BLaER1 (cell line): Measurements from ENCODE around the gene MED16.
"Not testable (repeated sequence)": the region's sequence is repeated elsewhere in the genome, so short reads cannot be mapped to it uniquely, and the experiment has no call there.

Source experiments
- H3K27ac ChIP-seq: shearing (Covaris generic); formaldehyde crosslinking; 2 replicates; pipeline ENCODE4 v1.8.1; 2022
- H3K27me3 ChIP-seq: shearing (Covaris generic); formaldehyde crosslinking; 2 replicates; pipeline ENCODE4 v1.8.1; 2022
- H3K36me3 ChIP-seq: shearing (Covaris generic); formaldehyde crosslinking; 2 replicates; pipeline ENCODE4 v1.8.1; 2022
- H3K4me1 ChIP-seq: shearing (Covaris generic); formaldehyde crosslinking; 2 replicates; pipeline ENCODE4 v1.8.1; 2022
- H3K4me2 ChIP-seq: shearing (Covaris generic); formaldehyde crosslinking; 2 replicates; pipeline ENCODE4 v1.8.1; 2022
- H3K4me3 ChIP-seq: shearing (Covaris generic); formaldehyde crosslinking; 2 replicates; pipeline ENCODE4 v1.8.1; 2022
- H3K9ac ChIP-seq: shearing (Covaris generic); formaldehyde crosslinking; 2 replicates; pipeline ENCODE4 v1.8.1; 2022
- H3K9me3 ChIP-seq: shearing (Covaris generic); formaldehyde crosslinking; 2 replicates; pipeline ENCODE4 v1.8.1; 2022
- H4K20me1 ChIP-seq: shearing (Covaris generic); formaldehyde crosslinking; 2 replicates; pipeline ENCODE4 v1.8.1; 2022
- Cebpa-rat ChIP-seq: shearing (Covaris generic); IDR thresholded peaks from 2 replicates; pipeline ENCODE4 v1.8.1; 2022

The MED16 gene

DNA sequence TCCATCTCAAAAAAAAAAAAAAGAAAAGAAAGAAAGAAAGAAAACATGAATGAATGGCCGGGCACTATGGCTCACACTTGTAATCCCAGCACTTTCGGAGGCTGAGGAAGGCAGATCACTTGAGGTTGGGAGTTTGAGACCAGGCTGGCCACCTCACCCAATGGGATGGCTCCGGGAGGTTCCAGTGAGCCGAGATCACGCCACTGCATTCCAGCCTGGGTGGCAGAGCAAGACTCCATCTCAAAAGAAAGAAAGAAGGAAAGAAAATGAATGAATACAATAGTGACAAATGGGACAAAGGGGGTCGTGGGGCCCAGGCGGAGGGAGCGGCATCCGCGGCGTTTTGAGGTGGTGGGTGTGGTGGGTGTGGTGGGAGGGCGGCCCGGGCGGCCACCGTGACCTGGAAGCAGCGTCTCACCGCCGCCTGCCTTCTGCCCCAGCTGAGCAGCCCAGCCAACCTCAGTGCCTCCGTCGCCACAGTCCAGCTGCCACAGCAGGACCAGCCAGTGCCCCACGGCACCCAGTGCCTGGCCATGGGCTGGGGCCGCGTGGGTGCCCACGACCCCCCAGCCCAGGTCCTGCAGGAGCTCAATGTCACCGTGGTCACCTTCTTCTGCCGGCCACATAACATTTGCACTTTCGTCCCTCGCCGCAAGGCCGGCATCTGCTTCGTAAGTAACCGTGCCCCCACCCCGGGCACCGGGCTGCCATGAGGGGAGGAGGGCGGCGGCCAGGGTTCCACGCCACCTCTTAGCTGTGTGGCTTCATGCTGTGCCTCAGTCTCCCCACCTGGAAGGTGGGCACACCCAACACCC lies 47.1 kb downstream of the MED16 start:
- Histone ChIP-seq H3K4me2 (no peak overlapping the region), H3K4me1 (peaks cover 23% of the 10 kb centered on the region), H3K27ac (no peak overlapping the region), H4K20me1 (peaks cover 10% of the 10 kb centered on the region; the same call in 1 of the 2 replicates), H3K4me3 (no peak overlapping the region), H3K27me3 (peaks cover 90% of the 10 kb centered on the region), H3K9me3 (no peaks in the 10 kb centered on the region), H3K9ac (no peak overlapping the region), H3K36me3 (no peaks in the 10 kb centered on the region)
- no peak for TF ChIP-seq Cebpa-rat

DNA sequence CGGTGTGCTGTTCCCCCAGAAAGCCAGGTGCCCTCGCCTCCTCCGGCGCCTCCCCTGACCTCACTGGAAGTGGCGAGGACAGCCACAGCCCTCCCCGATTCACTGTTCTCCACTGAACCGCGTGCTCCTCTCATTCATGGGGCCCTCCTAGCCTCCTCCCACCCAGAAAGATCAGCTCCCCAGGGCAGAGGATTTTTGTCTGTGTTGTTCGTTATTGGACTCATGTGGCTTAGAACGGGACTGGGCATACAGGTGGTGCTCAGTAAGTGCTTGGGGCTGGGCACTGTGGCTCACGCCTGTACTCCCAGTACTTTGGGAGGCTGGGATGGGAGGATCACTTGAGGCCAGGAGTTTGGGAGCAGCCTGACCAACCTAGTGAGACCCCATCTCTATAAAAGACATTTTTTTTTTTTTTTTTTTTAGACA lies 48.4 kb downstream of the MED16 start:
- Histone ChIP-seq H3K4me2 (no peak overlapping the region), H4K20me1 (peaks cover 10% of the 10 kb centered on the region; the same call in 1 of the 2 replicates), H3K36me3 (no peaks in the 10 kb centered on the region), H3K9ac (no peak overlapping the region), H3K27me3 (peaks cover 77% of the 10 kb centered on the region), H3K4me1 (peaks cover 36% of the 10 kb centered on the region), H3K27ac (no peak overlapping the region), H3K9me3 (no peaks in the 10 kb centered on the region), H3K4me3 (no peak overlapping the region)
- TF ChIP-seq Cebpa-rat: no peak

DNA sequence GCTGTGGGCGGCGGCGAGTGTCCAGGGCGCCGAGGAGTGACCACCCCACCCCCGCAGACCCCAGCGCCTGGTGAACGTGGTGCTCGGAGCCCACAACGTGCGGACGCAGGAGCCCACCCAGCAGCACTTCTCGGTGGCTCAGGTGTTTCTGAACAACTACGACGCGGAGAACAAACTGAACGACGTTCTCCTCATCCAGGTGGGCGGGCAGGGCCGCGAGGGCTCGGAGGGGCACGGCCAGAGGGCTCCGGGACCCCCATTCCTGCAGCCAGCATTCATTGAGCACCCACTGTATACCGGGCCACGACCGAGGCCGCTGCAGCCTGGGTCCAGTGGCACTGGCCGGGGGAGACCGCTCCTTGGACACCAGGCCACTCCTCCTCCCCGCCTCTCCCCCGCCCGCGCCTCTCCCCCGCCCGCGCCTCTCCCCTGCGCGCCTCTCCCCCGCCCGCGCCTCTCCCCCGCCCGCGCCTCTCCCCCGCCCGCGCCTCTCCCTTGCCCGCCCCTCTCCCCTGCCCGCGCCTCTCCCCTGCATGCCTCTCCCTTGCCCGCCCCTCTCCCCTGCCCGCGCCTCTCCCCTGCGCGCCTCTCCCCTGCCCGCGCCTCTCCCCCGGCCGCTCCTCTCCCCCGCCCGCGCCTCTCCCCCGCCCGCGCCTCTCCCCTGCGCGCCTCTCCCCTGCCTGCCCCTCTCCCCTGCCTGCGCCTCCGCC lies 49.0 kb downstream of the MED16 start:
- Histone ChIP-seq H3K9ac (no peak overlapping the region), H3K27ac (no peak overlapping the region), H3K36me3 (no peaks in the 10 kb centered on the region), H3K4me3 (no peak overlapping the region), H3K9me3 (no peaks in the 10 kb centered on the region), H4K20me1 (peaks cover 10% of the 10 kb centered on the region; the same call in 1 of the 2 replicates), H3K4me1 (peaks cover 42% of the 10 kb centered on the region), H3K4me2 (no peak overlapping the region), H3K27me3 (peaks cover 72% of the 10 kb centered on the region)
- no peak for TF ChIP-seq Cebpa-rat

DNA sequence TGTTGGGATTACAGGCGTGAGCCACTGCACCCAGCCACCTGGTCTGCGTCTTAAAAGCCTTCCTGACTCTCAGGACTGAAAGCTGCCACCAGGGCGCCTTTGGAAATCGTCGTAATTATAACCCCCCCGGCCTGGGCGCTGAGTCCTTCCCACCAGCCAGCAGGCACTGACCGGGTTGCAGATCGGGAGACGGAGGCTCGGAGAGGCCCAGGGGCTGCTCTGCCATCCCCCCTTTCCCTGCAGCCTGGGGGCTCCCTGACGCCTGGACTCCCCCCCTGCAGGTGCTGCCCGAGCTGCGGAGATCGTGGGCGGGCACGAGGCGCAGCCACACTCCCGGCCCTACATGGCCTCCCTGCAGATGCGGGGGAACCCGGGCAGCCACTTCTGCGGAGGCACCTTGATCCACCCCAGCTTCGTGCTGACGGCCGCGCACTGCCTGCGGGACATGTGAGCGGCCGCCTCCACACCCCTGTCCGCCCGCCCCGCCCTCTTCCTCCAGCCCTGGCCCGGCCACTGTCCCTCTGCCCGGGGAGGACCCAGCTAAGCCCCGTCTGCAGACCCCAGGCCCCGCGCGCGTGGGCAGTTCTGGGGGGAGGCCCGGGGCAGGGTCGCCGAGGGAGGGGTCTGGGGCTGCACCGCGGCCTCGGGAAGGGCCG lies 49.7 kb downstream of the MED16 start:
- no peak overlapping the region for H3K9ac ChIP-seq
- no peak overlapping the region for H3K4me3 ChIP-seq
- H3K4me1 ChIP-seq: peaks cover 48% of the 10 kb centered on the region
- H3K4me2 ChIP-seq: no peak overlapping the region
- no peaks in the 10 kb centered on the region for H3K9me3 ChIP-seq
- peaks cover 10% of the 10 kb centered on the region; the same call in 1 of the 2 replicates for H4K20me1 ChIP-seq
- no peak overlapping the region for H3K27ac ChIP-seq
- TF ChIP-seq Cebpa-rat: no peak
- H3K36me3 ChIP-seq: no peaks in the 10 kb centered on the region
- H3K27me3 ChIP-seq: peaks cover 65% of the 10 kb centered on the region

DNA sequence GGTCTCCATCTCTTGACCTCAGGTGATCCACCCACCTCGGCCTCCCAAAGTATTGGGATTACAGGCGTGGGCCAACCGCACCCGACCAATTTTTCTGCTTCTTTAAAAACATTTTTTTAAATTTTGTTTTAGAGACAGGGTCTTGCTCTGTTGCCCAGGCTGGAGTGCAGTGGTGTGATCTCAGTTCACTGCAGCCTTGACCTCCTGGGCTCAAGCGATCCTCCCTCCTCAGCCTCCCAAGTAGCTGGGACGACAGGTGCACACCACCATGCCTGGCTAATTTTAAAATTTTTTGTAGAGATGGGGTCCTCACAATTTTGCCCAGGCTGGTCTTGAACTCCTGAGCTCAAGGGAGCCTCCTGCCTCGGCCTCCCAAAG lies 50.2 kb downstream of the MED16 start:
- H3K9ac ChIP-seq, H3K4me3 ChIP-seq, H3K27ac ChIP-seq, H3K9me3 ChIP-seq, H3K36me3 ChIP-seq, H3K4me2 ChIP-seq: not testable (repeated sequence)
- peaks cover 10% of the 10 kb centered on the region; the same call in 1 of the 2 replicates for H4K20me1 ChIP-seq
- H3K27me3 ChIP-seq: peaks cover 60% of the 10 kb centered on the region
- H3K4me1 ChIP-seq: peaks cover 43% of the 10 kb centered on the region

DNA sequence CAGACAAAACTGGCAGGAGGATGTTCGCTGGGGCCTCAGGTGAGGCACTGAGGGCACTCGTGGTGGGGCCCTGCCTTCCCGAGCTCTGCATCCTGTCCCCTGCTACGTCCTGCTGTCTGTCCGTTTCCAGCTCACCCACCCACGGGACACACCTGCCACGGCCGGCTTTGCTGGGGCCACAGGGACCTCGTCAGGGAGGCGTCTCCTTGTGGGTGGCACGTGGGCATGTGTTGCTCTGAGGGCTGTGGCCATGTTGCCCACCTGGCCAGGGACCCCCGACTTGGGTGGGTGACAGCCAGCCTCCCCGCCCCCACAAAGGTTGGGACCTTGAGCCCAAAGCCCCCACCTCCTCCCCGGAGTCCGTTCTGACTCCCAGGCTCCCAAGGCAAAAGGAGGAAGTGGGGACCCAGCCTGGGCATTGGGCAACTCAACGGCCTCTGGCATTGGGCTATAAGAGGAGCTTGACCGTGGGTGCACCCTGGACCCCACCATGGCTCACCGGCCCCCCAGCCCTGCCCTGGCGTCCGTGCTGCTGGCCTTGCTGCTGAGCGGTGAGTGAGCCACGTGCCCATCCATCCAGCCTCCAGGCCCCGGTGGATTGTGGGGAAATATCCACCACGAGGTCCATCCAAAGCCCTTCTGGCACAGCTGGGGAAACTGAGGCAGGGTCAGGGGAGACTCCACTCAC lies 52.3 kb downstream of the MED16 start, which contains the start of gene PRTN3:
Gene PRTN3 (plus strand): TSS at position 481 of the 688 bp plus-strand sequence. CDS start 10 bp downstream, at position 491.
- Histone ChIP-seq H3K36me3 (no peaks in the 10 kb centered on the region), H3K9me3 (no peaks in the 10 kb centered on the region), H3K4me1 (peaks cover 52% of the 10 kb centered on the region), H3K4me2 (peak within 1 kb of the TSS; percentile 84), H3K27me3 (peaks cover 45% of the 10 kb centered on the region), H4K20me1 (peaks cover 1% of the 10 kb centered on the region; the same call in 1 of the 2 replicates), H3K4me3 (no peak within 1 kb of the TSS), H3K9ac (no peak within 1 kb of the TSS), H3K27ac (no peak within 1 kb of the TSS)
- no peak for TF ChIP-seq Cebpa-rat

DNA sequence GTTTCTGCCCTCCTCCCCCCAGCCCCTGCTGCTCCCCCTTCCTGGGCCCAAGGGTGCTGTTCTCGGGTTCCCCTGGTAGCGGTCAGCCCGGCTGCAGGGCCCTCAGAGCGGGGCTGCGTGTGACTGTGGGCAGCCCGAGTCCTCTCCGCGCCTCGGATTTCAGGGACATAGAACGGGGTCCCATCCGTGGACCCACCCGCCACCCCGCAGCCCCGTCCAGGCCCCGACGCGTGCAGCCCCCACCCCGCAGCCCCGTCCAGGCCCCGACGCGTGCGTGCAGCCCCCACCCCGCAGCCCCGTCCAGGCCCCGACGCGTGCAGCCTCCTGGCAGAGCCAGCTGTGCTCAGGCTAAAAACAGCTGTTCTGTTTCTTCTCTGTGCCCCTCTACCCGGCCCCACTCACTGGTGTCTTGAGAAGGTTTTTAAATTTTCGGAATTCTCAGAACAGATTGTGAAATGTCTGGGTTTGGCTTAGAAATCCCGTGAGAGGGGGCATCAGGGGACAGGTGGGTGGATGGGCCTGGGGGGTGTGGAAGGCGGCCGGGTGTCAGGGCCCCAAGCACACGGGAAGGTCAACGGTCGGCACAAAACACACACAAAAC lies 57.7 kb downstream of the MED16 start:
- TF ChIP-seq Cebpa-rat: no peak
- H3K9me3 ChIP-seq: no peaks in the 10 kb centered on the region
- no peak overlapping the region for H3K9ac ChIP-seq
- no peaks in the 10 kb centered on the region for H3K36me3 ChIP-seq
- no peak overlapping the region for H3K4me2 ChIP-seq
- H3K27ac ChIP-seq: no peak overlapping the region
- H3K4me1 ChIP-seq: peaks cover 54% of the 10 kb centered on the region
- H3K27me3 ChIP-seq: peaks cover 17% of the 10 kb centered on the region; the same call in 1 of the 2 replicates
- no peaks in the 10 kb centered on the region for H4K20me1 ChIP-seq
- H3K4me3 ChIP-seq: no peak overlapping the region

DNA sequence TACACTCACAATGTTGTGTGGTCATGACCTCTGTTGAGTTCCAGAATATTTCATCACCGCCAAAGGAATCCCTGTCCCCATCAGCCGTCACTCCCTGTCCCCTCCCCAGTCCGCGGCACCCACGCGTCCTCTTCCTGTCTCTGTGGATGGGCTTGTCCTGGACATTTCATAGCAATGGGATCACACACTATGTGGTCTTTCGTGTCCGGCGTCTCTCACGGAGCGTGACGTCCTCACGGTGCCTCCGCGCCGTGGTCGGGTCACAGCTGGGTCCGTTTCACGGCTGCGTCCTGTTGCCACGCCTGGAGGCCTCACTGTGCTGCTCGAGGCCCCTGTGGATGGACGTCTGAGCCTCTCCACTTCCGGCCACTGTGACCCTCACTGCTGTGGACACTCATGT lies 58.8 kb downstream of the MED16 start:
- no peak for TF ChIP-seq Cebpa-rat
- Histone ChIP-seq H3K27me3 (peaks cover 17% of the 10 kb centered on the region; the same call in 1 of the 2 replicates), H3K4me1 (peaks cover 54% of the 10 kb centered on the region), H3K27ac (no peak overlapping the region), H4K20me1 (no peaks in the 10 kb centered on the region), H3K9me3 (no peaks in the 10 kb centered on the region), H3K36me3 (no peaks in the 10 kb centered on the region), H3K9ac (no peak overlapping the region), H3K4me2 (no peak overlapping the region), H3K4me3 (no peak overlapping the region)
